HepG2 (cell line): Measurements from ENCODE around the gene GJB6. TPM values are rescaled to one million over a fixed set of nuclear protein-coding genes. Genes with fewer than 3 reads are reported as not detected.
A peak's percentile ranks its signal among the peaks of the same experiment; 100 is the strongest.

ENCODE experiments used
- BATF2 ChIP-seq: sonication (generic); formaldehyde crosslinking; IDR thresholded peaks from 2 replicates; pipeline ENCODE4 v1.8.0; 2022; ENCODE audit warnings: mild to moderate bottlenecking, missing genetic modification reagents, moderate library complexity
- CTCF ChIP-seq: sonication (generic); formaldehyde crosslinking; IDR thresholded peaks from 2 replicates; pipeline ENCODE4 v1.5.0; 2020; ENCODE audit warnings: mild to moderate bottlenecking, missing genetic modification reagents, moderate library complexity
- EP300 ChIP-seq, 3 experiments: sonication (generic) in 1 of 3; formaldehyde crosslinking in 1 of 3; IDR thresholded peaks; 2 replicates each; pipeline versions ENCODE4 v1.5.1 to v1.6.1; 2011 to 2020; ENCODE audit warnings: low read depth in 2 of 3, low read length in 2 of 3, borderline replicate concordance in 1 of 3, improper control_type of control experiment in 1 of 3, mild to moderate bottlenecking in 1 of 3, missing genetic modification reagents in 1 of 3, moderate library complexity in 1 of 3
- EZH2 ChIP-seq: conservative IDR thresholded peaks from 2 replicates; pipeline ENCODE4 v1.6.1; 2012; ENCODE audit warnings: mild to moderate bottlenecking, low read depth, low read length, moderate library complexity
- KAT2B ChIP-seq: fragments of 150-350 bp; IDR thresholded peaks from 2 replicates; pipeline ENCODE4 v1.6.1; 2014; ENCODE audit warnings: low read depth, low read length, borderline replicate concordance
- MTF1 ChIP-seq: sonication (generic); formaldehyde crosslinking; IDR thresholded peaks from 2 replicates; pipeline ENCODE4 v1.5.0; 2020; ENCODE audit warnings: missing genetic modification reagents
- SMC3 ChIP-seq: IDR thresholded peaks from 2 replicates; pipeline ENCODE4 v1.6.1; 2011; ENCODE audit warnings: low read length, improper control_type of control experiment
- STAG1 ChIP-seq: sonication (generic); formaldehyde crosslinking; IDR thresholded peaks from 2 replicates; pipeline ENCODE4 v1.4.0; 2020; ENCODE audit warnings: missing genetic modification reagents
- TEF ChIP-seq: sonication (generic); formaldehyde crosslinking; IDR thresholded peaks from 2 replicates; pipeline ENCODE4 v1.5.0; 2020; ENCODE audit warnings: missing genetic modification reagents
- ZBTB25 ChIP-seq: IDR thresholded peaks from 2 replicates; pipeline ENCODE4 v1.6.1; 2018; ENCODE audit warnings: missing genetic modification reagents
- ZNF3 ChIP-seq: IDR thresholded peaks from 2 replicates; pipeline ENCODE4 v1.7.0; 2017; ENCODE audit warnings: inconsistent platforms
- ZNF33A ChIP-seq: sonication (generic); formaldehyde crosslinking; IDR thresholded peaks from 2 replicates; pipeline ENCODE4 v1.5.1; 2020; ENCODE audit warnings: missing genetic modification reagents, mild to moderate bottlenecking, moderate library complexity, borderline replicate concordance
- ZNF350 ChIP-seq: sonication (generic); formaldehyde crosslinking; IDR thresholded peaks from 2 replicates; pipeline ENCODE4 v1.4.0; 2020; ENCODE audit warnings: mild to moderate bottlenecking, low read depth, missing genetic modification reagents, borderline replicate concordance
- ZNF362 ChIP-seq: sonication (generic); formaldehyde crosslinking; IDR thresholded peaks from 2 replicates; pipeline ENCODE4 v1.4.0; 2020; ENCODE audit warnings: missing genetic modification reagents, mild to moderate bottlenecking, borderline replicate concordance
- ZNF891 ChIP-seq: sonication (generic); formaldehyde crosslinking; IDR thresholded peaks from 2 replicates; pipeline ENCODE4 v1.5.0; 2020; ENCODE audit warnings: mild to moderate bottlenecking, missing genetic modification reagents
- polyA plus RNA-seq, 8 experiments: library from polyadenylated mRNA; depleted of rRNA in 3 of 8; stranded (reverse) in 7 of 8; unstranded in 1 of 8; fragments of >200 nt; fragmentation: Illumina TruSeq in 4 of 8; extraction: Trizol in 4 of 8; gene quantifications; 2 replicates each; pipeline versions ENCODE4 v1.2.1 to v1.2.3, GENCODE V29; 2011 to 2016; ENCODE audit warnings: low read depth in 4 of 8, missing spikeins in 1 of 8, mixed read lengths in 1 of 8; ENCODE audit not compliant: insufficient read depth in 1 of 8
- total RNA-seq, 5 experiments: library from RNA; depleted of rRNA; stranded (reverse); fragments of >200 nt; fragmentation: Illumina TruSeq; extraction: Trizol; gene quantifications; 2 replicates each; pipeline ENCODE4 v1.2.3, GENCODE V29; 2016; ENCODE audit warnings: low read depth in 1 of 5
- TF ChIP-seq, protein P1 (sequence below): sonication (generic); formaldehyde crosslinking; IDR thresholded peaks from 2 replicates; pipeline ENCODE4 v1.4.0; 2020; ENCODE audit warnings: missing genetic modification reagents, mild to moderate bottlenecking, borderline replicate concordance
- TF ChIP-seq, protein P2 (sequence below): sonication (generic); formaldehyde crosslinking; IDR thresholded peaks from 2 replicates; pipeline ENCODE4 v1.5.0; 2020; ENCODE audit warnings: missing genetic modification reagents
- TF ChIP-seq, protein P3 (sequence below): sonication (generic); formaldehyde crosslinking; IDR thresholded peaks from 2 replicates; pipeline ENCODE4 v1.4.0; 2020; ENCODE audit warnings: mild to moderate bottlenecking, low read depth, missing genetic modification reagents

The GJB6 gene
- total and polyA plus RNA-seq, 2 of the 13 experiments (the other 11 are each of a cell fraction or from before 2014, with no cell fraction given) = not detected

DNA sequence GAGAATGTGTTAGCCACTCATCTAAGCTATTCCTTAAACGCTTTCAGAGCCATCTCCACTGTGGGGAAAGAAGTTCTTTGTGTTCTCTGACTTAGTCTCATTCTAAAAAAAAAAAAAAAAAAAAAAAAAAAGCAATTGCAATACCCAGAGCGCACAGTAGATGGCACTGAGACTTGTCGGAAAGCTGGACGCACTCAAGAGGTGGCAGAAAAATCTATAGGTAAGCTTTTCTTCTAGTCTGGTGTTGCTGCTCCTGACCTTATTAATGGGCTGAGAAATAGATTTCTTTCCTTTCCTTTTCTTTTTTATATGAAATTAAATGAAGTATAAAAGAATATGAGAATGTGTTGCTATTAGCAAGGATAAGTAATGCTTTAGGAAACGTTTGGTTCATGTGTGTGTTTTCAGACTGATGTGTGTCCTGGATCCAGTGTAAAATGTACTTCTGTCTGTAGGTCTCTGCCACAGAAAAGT lies 34.7 kb downstream of the GJB6 start (continued):
- TF ChIP-seq, protein P1, sequence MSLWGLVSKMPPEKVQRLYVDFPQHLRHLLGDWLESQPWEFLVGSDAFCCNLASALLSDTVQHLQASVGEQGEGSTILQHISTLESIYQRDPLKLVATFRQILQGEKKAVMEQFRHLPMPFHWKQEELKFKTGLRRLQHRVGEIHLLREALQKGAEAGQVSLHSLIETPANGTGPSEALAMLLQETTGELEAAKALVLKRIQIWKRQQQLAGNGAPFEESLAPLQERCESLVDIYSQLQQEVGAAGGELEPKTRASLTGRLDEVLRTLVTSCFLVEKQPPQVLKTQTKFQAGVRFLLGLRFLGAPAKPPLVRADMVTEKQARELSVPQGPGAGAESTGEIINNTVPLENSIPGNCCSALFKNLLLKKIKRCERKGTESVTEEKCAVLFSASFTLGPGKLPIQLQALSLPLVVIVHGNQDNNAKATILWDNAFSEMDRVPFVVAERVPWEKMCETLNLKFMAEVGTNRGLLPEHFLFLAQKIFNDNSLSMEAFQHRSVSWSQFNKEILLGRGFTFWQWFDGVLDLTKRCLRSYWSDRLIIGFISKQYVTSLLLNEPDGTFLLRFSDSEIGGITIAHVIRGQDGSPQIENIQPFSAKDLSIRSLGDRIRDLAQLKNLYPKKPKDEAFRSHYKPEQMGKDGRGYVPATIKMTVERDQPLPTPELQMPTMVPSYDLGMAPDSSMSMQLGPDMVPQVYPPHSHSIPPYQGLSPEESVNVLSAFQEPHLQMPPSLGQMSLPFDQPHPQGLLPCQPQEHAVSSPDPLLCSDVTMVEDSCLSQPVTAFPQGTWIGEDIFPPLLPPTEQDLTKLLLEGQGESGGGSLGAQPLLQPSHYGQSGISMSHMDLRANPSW = no peak
- TF ChIP-seq, protein P2, sequence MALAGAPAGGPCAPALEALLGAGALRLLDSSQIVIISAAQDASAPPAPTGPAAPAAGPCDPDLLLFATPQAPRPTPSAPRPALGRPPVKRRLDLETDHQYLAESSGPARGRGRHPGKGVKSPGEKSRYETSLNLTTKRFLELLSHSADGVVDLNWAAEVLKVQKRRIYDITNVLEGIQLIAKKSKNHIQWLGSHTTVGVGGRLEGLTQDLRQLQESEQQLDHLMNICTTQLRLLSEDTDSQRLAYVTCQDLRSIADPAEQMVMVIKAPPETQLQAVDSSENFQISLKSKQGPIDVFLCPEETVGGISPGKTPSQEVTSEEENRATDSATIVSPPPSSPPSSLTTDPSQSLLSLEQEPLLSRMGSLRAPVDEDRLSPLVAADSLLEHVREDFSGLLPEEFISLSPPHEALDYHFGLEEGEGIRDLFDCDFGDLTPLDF = no peak
- TF ChIP-seq EZH2 (no peak), ZNF3 (CRISPR knock-in tag) (no peak), BATF2 (no peak), ZBTB25 (no peak), CTCF (CRISPR knock-in tag) (peak; percentile 64), KAT2B (peak; percentile 46; the same call in 1 of the 2 replicates), ZNF891 (CRISPR knock-in tag) (no peak), ZNF33A (no peak), ZNF350 (no peak), TEF (CRISPR knock-in tag) (no peak), ZNF362 (CRISPR knock-in tag) (peak; percentile 94), SMC3 (peak; percentile 60; the same call in 1 of the 2 replicates), STAG1 (peak; percentile 66), EP300 (IDR thresholded peaks at IDR 0.05; ENCODE audit: low read depth in 2 of 2, low read length in 2 of 2) (no peak), EP300 (CRISPR knock-in tag; IDR thresholded peaks at IDR 0.05; ENCODE audit: borderline replicate concordance) (no peak), MTF1 (CRISPR knock-in tag) (no peak)
- TF ChIP-seq, protein P3, sequence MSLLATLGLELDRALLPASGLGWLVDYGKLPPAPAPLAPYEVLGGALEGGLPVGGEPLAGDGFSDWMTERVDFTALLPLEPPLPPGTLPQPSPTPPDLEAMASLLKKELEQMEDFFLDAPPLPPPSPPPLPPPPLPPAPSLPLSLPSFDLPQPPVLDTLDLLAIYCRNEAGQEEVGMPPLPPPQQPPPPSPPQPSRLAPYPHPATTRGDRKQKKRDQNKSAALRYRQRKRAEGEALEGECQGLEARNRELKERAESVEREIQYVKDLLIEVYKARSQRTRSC = no peak
